ENCODE data around the gene ERICH3.

ERICH3 gene

GRCh38 chr1:74593887-74594866 lies 79.4 kb downstream of the ERICH3 start:
- no peak for TF ChIP-seq CTCF (conservative IDR thresholded peaks at IDR 0.05; ENCODE audit: low read depth, low read length)
- H3K4me3 ChIP-seq (ENCODE audit: low read depth, low read length), result no peak overlapping the region
- no peak for DNase-seq (ENCODE audit: low read depth)

GRCh38 chr1:74592580-74593355 lies 80.8 kb downstream of the ERICH3 start:
- H3K4me3 ChIP-seq (ENCODE audit: low read depth, low read length), result no peak overlapping the region
- DNase-seq (ENCODE audit: low read depth), result no peak
- TF ChIP-seq CTCF (conservative IDR thresholded peaks at IDR 0.05; ENCODE audit: low read depth, low read length), result no peak

GRCh38 chr1:74591949-74592348 lies 81.6 kb downstream of the ERICH3 start:
- no peak for TF ChIP-seq CTCF (conservative IDR thresholded peaks at IDR 0.05; ENCODE audit: low read depth, low read length)
- no peak for DNase-seq (ENCODE audit: low read depth)
- H3K4me3 ChIP-seq (ENCODE audit: low read depth, low read length), result no peak overlapping the region

GRCh38 chr1:74590288-74590687 lies 83.3 kb downstream of the ERICH3 start:
- no peak overlapping the region for H3K4me3 ChIP-seq (ENCODE audit: low read depth, low read length)
- DNase-seq (ENCODE audit: low read depth), result no peak
- no peak for TF ChIP-seq CTCF (conservative IDR thresholded peaks at IDR 0.05; ENCODE audit: low read depth, low read length)

GRCh38 chr1:74587888-74588287 lies 85.7 kb downstream of the ERICH3 start:
- DNase-seq (ENCODE audit: low read depth), result no peak
- TF ChIP-seq CTCF (conservative IDR thresholded peaks at IDR 0.05; ENCODE audit: low read depth, low read length), result no peak
- H3K4me3 ChIP-seq (ENCODE audit: low read depth, low read length), result no peak overlapping the region

- no peak overlapping the region for H3K4me3 ChIP-seq (ENCODE audit: low read depth, low read length)
- no peak for TF ChIP-seq CTCF (conservative IDR thresholded peaks at IDR 0.05; ENCODE audit: low read depth, low read length)
- no peak for DNase-seq (ENCODE audit: low read depth)
Measured at GRCh38 chr1:74586253-74586897, 87.2 kb downstream of the ERICH3 start.

All from choroid plexus epithelial cell (primary cell).